ENCODE measurements around the gene BRMS1.

DNA sequence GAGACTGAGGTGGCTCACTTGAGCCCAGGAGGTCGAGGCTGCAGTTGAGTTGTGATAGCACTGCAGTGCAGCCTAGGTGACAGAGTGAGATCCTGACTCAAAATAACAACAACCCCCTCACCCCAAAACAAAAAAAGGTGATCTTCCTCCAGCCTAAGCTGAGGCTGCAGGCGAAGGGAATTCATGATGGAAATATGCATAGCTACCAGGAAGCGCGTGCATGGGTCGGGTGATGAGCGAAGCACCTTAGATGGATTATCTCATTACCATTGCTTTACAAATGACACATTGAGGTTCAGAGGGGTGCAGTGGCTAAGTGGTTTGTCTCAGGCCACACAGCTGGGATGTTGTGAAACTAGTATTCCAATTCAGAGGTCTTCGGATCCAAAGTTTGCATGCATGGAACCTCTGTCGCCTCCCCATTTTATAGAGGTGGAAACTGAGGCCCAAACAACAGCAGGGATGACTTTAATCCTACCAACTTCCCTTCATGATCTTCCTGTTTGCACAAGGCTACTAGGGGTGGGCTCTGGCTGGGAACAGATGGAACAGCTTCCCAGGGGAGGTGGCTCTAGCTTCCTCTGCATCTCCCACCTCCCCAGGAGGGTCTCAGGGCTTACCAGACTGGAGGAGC, 22.1 kb upstream of the BRMS1 start:
- TF ChIP-seq, protein P1, sequence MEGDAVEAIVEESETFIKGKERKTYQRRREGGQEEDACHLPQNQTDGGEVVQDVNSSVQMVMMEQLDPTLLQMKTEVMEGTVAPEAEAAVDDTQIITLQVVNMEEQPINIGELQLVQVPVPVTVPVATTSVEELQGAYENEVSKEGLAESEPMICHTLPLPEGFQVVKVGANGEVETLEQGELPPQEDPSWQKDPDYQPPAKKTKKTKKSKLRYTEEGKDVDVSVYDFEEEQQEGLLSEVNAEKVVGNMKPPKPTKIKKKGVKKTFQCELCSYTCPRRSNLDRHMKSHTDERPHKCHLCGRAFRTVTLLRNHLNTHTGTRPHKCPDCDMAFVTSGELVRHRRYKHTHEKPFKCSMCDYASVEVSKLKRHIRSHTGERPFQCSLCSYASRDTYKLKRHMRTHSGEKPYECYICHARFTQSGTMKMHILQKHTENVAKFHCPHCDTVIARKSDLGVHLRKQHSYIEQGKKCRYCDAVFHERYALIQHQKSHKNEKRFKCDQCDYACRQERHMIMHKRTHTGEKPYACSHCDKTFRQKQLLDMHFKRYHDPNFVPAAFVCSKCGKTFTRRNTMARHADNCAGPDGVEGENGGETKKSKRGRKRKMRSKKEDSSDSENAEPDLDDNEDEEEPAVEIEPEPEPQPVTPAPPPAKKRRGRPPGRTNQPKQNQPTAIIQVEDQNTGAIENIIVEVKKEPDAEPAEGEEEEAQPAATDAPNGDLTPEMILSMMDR (IDR thresholded peaks at IDR 0.05), result no peak
- TF ChIP-seq EZH2phosphoT487 (IDR thresholded peaks at IDR 0.05) (no peak), EZH2 (IDR thresholded peaks at IDR 0.05) (no peak)
